GM12874 (cell line): ENCODE measurements around the gene KIR2DL4.
"Not testable (repeated sequence)": the region's sequence is repeated elsewhere in the genome, so short reads cannot be mapped to it uniquely, and the experiment has no call there.

ENCODE experiments used
- TF ChIP-seq, protein P1 (sequence below): IDR thresholded peaks from 2 replicates; pipeline ENCODE4 v1.5.1; 2011; ENCODE audit warnings: low read depth, mild to moderate bottlenecking, control low read depth, low read length, moderate library complexity; ENCODE audit not compliant: insufficient read depth

The KIR2DL4 gene

DNA sequence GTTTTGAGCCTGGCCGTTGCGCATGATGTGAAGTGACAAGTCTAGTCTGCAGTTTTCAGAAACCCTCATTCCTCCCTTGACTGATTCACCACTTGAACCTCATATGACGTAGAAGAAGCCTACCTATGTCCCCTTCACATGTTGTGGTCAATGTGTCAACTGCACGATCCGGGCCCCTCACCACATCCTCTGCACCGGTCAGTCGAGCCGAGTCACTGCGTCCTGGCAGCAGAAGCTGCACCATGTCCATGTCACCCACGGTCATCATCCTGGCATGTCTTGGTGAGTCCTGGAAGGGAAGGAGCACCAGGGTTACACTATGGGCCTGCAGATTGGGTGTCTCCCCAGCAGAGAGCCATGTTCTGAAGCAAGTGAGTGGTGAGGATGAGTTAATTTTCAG is at the start of gene KIR2DL4:
TSS of gene KIR2DL4 (plus strand) at position 201 of the 400 bp plus-strand sequence. CDS start at position 243, 42 bp downstream.
- TF ChIP-seq, protein P1, sequence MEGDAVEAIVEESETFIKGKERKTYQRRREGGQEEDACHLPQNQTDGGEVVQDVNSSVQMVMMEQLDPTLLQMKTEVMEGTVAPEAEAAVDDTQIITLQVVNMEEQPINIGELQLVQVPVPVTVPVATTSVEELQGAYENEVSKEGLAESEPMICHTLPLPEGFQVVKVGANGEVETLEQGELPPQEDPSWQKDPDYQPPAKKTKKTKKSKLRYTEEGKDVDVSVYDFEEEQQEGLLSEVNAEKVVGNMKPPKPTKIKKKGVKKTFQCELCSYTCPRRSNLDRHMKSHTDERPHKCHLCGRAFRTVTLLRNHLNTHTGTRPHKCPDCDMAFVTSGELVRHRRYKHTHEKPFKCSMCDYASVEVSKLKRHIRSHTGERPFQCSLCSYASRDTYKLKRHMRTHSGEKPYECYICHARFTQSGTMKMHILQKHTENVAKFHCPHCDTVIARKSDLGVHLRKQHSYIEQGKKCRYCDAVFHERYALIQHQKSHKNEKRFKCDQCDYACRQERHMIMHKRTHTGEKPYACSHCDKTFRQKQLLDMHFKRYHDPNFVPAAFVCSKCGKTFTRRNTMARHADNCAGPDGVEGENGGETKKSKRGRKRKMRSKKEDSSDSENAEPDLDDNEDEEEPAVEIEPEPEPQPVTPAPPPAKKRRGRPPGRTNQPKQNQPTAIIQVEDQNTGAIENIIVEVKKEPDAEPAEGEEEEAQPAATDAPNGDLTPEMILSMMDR, result no peak

- TF ChIP-seq, protein P1, result not testable (repeated sequence)
These were observed 33.8 kb upstream of the KIR2DL4 start, which contains the start of gene KIR2DL1 for GRCh38 chr19:54769646-54770045. Gene KIR2DL1, plus strand, starts transcription at chr19:54769793. Its CDS starts 58 bp downstream, at chr19:54769851.

- TF ChIP-seq, protein P1, result no peak
These were observed 12.7 kb upstream of the KIR2DL4 start for GRCh38 chr19:54790711-54791110.

GRCh38 chr19:54791476-54791875 is 11.9 kb upstream of the KIR2DL4 start:
- TF ChIP-seq, protein P1, result no peak

DNA sequence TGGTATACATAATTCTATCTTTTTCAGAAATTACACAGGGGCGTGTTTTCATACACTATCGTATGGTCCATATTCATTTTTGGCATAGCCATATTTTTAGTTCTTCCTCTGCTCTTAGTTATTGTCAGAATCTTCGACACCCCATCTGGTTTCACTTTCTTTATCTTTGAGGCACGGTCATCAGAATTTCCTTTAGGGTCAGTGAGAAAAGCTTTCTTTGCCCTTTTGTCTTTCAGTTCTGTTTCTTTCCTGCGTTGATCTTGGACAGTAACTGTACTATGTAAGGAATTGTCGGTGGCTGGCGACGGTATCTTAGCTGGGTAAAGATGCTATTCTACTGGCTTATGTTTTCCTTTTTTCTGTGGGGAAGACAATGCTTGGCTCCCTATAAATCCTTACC is 10.6 kb upstream of the KIR2DL4 start:
- TF ChIP-seq, protein P1, result no peak

DNA sequence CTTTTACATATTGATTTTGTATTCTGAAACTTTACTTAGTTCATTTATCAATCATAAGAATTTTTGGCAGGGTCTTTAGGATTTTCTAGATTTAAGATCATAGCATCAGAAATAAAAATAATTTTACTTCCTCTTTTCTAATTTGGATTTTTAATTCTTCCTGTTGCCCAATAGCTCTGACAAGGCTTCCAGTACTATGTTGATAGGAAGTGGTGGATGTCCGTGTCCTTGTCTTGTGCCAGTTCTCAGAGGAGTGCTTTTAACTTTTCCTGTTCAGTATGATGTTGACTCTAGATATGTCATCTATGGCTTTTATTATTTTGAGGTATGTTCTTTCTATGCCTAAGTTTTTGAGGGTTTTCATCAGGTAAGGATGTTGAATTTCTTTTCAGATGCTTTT is 7.7 kb upstream of the KIR2DL4 start:
- TF ChIP-seq, protein P1, result no peak

DNA sequence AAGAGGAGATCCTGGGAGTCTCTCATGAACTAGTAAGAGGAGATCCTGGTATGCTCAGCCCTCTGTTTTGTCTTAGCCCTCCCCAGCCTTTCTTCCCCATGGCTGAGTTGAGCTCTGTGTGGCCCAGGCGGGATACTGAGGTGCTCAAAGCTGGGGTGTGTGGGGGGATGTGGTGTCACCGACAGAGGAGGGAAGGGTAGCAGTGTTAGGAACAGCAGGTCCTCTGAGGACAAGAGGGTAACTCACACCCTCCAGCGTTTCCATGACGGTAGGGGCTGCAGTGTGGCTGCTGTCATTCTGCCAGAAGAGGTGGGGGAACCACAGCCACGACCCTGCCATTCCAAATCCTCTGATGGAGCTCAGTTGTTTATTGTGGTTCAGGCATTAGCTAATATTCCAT is 691 bp downstream of the KIR2DL4 start:
- TF ChIP-seq, protein P1, result no peak
